CD4-positive, alpha-beta T cell treated with Interleukin-10 for 1 hour (primary cell): Measurements from ENCODE around the gene PDCD7.
"Not testable (repeated sequence)": the region's sequence is repeated elsewhere in the genome, so short reads cannot be mapped to it uniquely, and the experiment has no call there.

Experiments used
- DNase-seq: peaks from one replicate; pipeline ENCODE4 v3.0.0-alpha.2; 2020

Gene PDCD7

GRCh38 chr15:65089206-65089824, 44.3 kb downstream of the PDCD7 start:
- DNase-seq, result no peak

- DNase-seq, result no peak
Measured at GRCh38 chr15:65088643-65089021, 45.0 kb downstream of the PDCD7 start.

- no peak for DNase-seq
Measured at GRCh38 chr15:65087873-65088642, 45.5 kb downstream of the PDCD7 start.

- DNase-seq, result no peak
Measured at GRCh38 chr15:65087411-65087810, 46.2 kb downstream of the PDCD7 start.

GRCh38 chr15:65086680-65087111, 46.9 kb downstream of the PDCD7 start:
- no peak for DNase-seq

GRCh38 chr15:65085990-65086679, 47.5 kb downstream of the PDCD7 start:
- DNase-seq, result no peak

GRCh38 chr15:65085207-65085753, 48.3 kb downstream of the PDCD7 start:
- DNase-seq, result no peak

- no peak for DNase-seq
Measured at GRCh38 chr15:65084500-65085206, 49.0 kb downstream of the PDCD7 start.

GRCh38 chr15:65083262-65083701, 50.3 kb downstream of the PDCD7 start:
- no peak for DNase-seq

- DNase-seq, result peak; percentile 12
Measured at GRCh38 chr15:65082303-65082953, 51.2 kb downstream of the PDCD7 start.

- no peak for DNase-seq
Measured at GRCh38 chr15:65081758-65082157, 51.9 kb downstream of the PDCD7 start.

- DNase-seq, result no peak
Measured at GRCh38 chr15:65081270-65081669, 52.3 kb downstream of the PDCD7 start.

- DNase-seq, result no peak
Measured at GRCh38 chr15:65079580-65079979, 54.0 kb downstream of the PDCD7 start.

GRCh38 chr15:65077981-65078352, 55.6 kb downstream of the PDCD7 start:
- peak; percentile 45 for DNase-seq

- DNase-seq, result no peak
Measured at GRCh38 chr15:65077291-65077980, 56.2 kb downstream of the PDCD7 start.

- no peak for DNase-seq
Measured at GRCh38 chr15:65076486-65077290, 56.9 kb downstream of the PDCD7 start, which contains the start of gene KBTBD13. Gene KBTBD13, plus strand, starts transcription at chr15:65076746. Its CDS starts 70 bp downstream, at chr15:65076816.

- DNase-seq, result not testable (repeated sequence)
Measured at GRCh38 chr15:65075607-65076395, 57.8 kb downstream of the PDCD7 start.

GRCh38 chr15:65074946-65075345, 58.7 kb downstream of the PDCD7 start:
- DNase-seq, result not testable (repeated sequence)

GRCh38 chr15:65072617-65073016, 61.0 kb downstream of the PDCD7 start:
- DNase-seq, result no peak

GRCh38 chr15:65072027-65072426, 61.6 kb downstream of the PDCD7 start:
- no peak for DNase-seq
